Keratinocyte (primary cell): Measurements from ENCODE around the gene MAML2.

Experiments used
- CTCF ChIP-seq, 3 experiments: IDR thresholded peaks in 1 of 3; conservative IDR thresholded peaks in 1 of 3; optimal IDR thresholded peaks in 1 of 3; 2 replicates in 2 of 3; 3 replicates in 1 of 3; pipeline versions ENCODE3 to v1.5.1; 2011; ENCODE audit warnings: low read length in 3 of 3, mild to moderate bottlenecking in 3 of 3, moderate library complexity in 2 of 3, control low read depth in 1 of 3, inconsistent platforms in 1 of 3; ENCODE audit not compliant: insufficient read depth in 2 of 3; ENCODE audit errors: extremely low read depth in 1 of 3
- EZH2 ChIP-seq: IDR thresholded peaks from one replicate; pipeline ENCODE4 v1.6.1; 2012; ENCODE audit warnings: inconsistent platforms, mild to moderate bottlenecking, low read length, moderate library complexity

- no peak for TF ChIP-seq CTCF (optimal IDR thresholded peaks at IDR 0.05 in 1 of 3, IDR thresholded peaks at IDR 0.05 in 1 of 3, conservative IDR thresholded peaks at IDR 0.05 in 1 of 3; ENCODE audit: extremely low read depth in 1 of 3, insufficient read depth in 2 of 3, low read length in 3 of 3)
- no peak for TF ChIP-seq EZH2
Measured at GRCh38 chr11:96321091-96321490, 21.9 kb downstream of the MAML2 start.
